HUES48 (cell line): ENCODE results near the gene METAP1D.

Source experiments
- H3K27ac ChIP-seq: one replicate; pipeline ENCODE4 v1.7.0; 2013; ENCODE audit warnings: low read depth, low read length, inconsistent platforms
- H3K27me3 ChIP-seq: 2 replicates; pipeline ENCODE4 v1.6.1; 2013; ENCODE audit warnings: mild to moderate bottlenecking, low read length; ENCODE audit not compliant: control insufficient read depth, insufficient read depth
- H3K36me3 ChIP-seq: 2 replicates; pipeline ENCODE4 v1.6.1; 2013; ENCODE audit warnings: low read length; ENCODE audit not compliant: control insufficient read depth, insufficient read depth
- H3K4me1 ChIP-seq: 2 replicates; pipeline ENCODE4 v1.6.1; 2013; ENCODE audit warnings: mild to moderate bottlenecking, low read length; ENCODE audit not compliant: control insufficient read depth, insufficient read depth
- H3K4me3 ChIP-seq: 2 replicates; pipeline ENCODE4 v1.5.1; 2013; ENCODE audit warnings: mild to moderate bottlenecking, low read depth, low read length
- H3K9ac ChIP-seq: 2 replicates; pipeline ENCODE4 v1.6.1; 2013; ENCODE audit warnings: mild to moderate bottlenecking, low read depth, low read length, moderate library complexity
- H3K9me3 ChIP-seq: 2 replicates; pipeline ENCODE4 v1.6.1; 2013; ENCODE audit warnings: low read length; ENCODE audit not compliant: control insufficient read depth, insufficient read depth

Gene METAP1D

GRCh38 chr2:172095146-172095904, 95.6 kb downstream of the METAP1D start:
- H3K36me3 ChIP-seq: no peaks in the 10 kb centered on the region
- peaks cover 28% of the 10 kb centered on the region for H3K4me1 ChIP-seq
- H3K27me3 ChIP-seq: peaks cover 100% of the 10 kb centered on the region
- no peaks in the 10 kb centered on the region for H3K9me3 ChIP-seq
- no peak overlapping the region for H3K9ac ChIP-seq
- H3K27ac ChIP-seq: peak overlapping the region; percentile 15
- peak overlapping the region; percentile 52 for H3K4me3 ChIP-seq

DNA sequence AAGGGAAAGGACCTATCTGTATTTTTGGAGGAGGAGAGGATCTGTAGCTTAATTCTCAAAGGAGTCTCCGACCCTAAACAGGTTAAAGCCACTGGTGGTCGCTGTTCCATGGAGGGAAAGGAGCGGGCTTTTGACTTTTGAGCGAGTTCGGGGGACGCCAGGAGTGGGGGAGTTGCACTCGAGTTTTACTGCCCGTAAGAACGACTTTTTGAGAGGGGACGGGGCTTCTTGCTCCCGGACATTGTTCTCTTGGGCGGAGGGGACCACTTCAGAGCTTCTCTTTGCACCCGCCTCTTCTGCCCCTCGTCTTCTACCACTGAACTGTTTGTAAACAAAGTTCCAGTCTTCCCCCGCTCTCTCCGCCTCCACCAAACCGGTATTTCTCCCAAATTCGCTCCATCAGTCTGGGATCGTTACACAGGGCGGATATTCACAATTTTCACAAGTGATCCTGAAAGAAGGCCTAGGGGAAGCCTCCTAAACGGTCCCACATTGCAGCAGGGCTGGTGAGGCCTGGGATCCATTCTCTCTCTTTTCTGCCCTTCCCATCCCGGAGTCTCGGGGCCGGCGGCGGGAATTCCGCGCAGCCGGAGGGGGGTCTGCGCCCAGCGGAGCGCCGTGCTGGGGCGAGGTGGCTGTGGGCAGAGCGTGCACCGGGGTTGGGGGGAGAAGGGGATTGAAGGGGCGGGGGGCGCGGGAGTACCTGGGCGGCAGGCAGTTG, 96.3 kb downstream of the METAP1D start:
- no peaks in the 10 kb centered on the region for H3K9me3 ChIP-seq
- H3K36me3 ChIP-seq: no peaks in the 10 kb centered on the region
- H3K27me3 ChIP-seq: peaks cover 100% of the 10 kb centered on the region
- no peak overlapping the region for H3K9ac ChIP-seq
- H3K27ac ChIP-seq: no peak overlapping the region
- H3K4me3 ChIP-seq: peak overlapping the region; percentile 46
- peaks cover 29% of the 10 kb centered on the region for H3K4me1 ChIP-seq

- Histone ChIP-seq H3K9ac (no peak overlapping the region), H3K27me3 (peaks cover 100% of the 10 kb centered on the region), H3K9me3 (no peaks in the 10 kb centered on the region), H3K36me3 (no peaks in the 10 kb centered on the region), H3K4me1 (peaks cover 36% of the 10 kb centered on the region), H3K4me3 (peak overlapping the region; percentile 46; the same call in 1 of the 2 replicates), H3K27ac (no peak overlapping the region)
Measured at GRCh38 chr2:172096626-172097547, 97.1 kb downstream of the METAP1D start.

DNA sequence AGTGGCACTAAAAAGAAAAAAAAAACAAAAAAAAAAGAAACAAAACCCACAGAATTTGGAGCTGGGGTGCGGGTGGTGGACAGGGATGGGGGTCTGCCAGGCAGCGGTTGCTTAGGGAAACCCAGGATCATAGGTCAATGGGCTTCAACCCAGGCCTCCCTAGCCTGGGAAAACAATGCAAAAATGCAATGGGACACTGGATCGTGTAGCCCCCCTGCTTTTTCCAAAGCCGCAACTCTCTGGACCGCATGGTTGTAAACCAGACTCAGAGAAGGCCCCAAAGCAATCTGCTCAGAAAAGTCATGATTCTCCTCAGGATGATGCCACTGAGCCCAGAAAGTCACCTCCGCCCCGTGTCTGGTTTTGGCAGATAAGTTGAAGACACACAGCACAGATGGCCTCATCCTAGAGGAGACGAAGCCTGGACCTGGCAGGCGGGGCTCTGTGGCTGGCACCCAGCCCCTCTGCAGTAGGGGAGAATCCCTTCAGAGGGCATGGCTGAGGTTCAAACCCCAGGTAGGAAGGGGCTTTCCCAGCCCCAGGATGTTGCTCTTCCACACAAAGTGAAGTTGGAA, 97.9 kb downstream of the METAP1D start:
- Histone ChIP-seq H3K9ac (no peak overlapping the region), H3K27me3 (peaks cover 99% of the 10 kb centered on the region), H3K4me3 (no peak overlapping the region; the same call in 1 of the 2 replicates), H3K36me3 (no peaks in the 10 kb centered on the region), H3K4me1 (peaks cover 38% of the 10 kb centered on the region), H3K9me3 (no peaks in the 10 kb centered on the region), H3K27ac (no peak overlapping the region)

DNA sequence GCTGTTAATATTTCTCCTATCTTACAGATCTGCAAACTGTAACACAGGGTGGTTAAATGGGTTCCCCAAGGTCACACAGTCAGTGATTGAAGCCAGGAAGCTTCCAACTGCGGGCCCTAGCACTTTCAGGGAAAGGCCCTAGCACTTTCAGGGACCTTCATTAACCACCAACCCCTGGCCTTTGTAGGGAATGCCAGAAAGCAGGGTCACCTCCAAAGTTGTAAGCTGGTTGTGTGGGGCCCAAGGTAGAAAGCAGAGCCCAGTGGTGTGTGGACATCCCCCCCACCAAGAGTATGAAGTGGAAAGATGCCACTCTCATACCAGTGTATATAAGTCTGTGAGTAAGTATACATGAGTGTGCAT, 98.5 kb downstream of the METAP1D start:
- H3K9me3 ChIP-seq: no peaks in the 10 kb centered on the region
- H3K4me3 ChIP-seq: no peak overlapping the region
- H3K4me1 ChIP-seq: peaks cover 41% of the 10 kb centered on the region
- H3K27ac ChIP-seq: no peak overlapping the region
- H3K9ac ChIP-seq: no peak overlapping the region
- peaks cover 98% of the 10 kb centered on the region for H3K27me3 ChIP-seq
- H3K36me3 ChIP-seq: no peaks in the 10 kb centered on the region

GRCh38 chr2:172098650-172099471, 99.1 kb downstream of the METAP1D start:
- Histone ChIP-seq H3K9me3 (no peaks in the 10 kb centered on the region), H3K27me3 (peaks cover 98% of the 10 kb centered on the region), H3K9ac (no peak overlapping the region), H3K4me3 (no peak overlapping the region; the same call in 1 of the 2 replicates), H3K4me1 (peaks cover 43% of the 10 kb centered on the region), H3K36me3 (no peaks in the 10 kb centered on the region), H3K27ac (no peak overlapping the region)

GRCh38 chr2:172099472-172100079, 99.8 kb downstream of the METAP1D start:
- H3K27me3 ChIP-seq: peaks cover 98% of the 10 kb centered on the region
- H3K9me3 ChIP-seq: no peaks in the 10 kb centered on the region
- H3K4me3 ChIP-seq: no peak overlapping the region; the same call in 1 of the 2 replicates
- no peaks in the 10 kb centered on the region for H3K36me3 ChIP-seq
- H3K27ac ChIP-seq: no peak overlapping the region
- H3K9ac ChIP-seq: no peak overlapping the region
- peaks cover 39% of the 10 kb centered on the region for H3K4me1 ChIP-seq

GRCh38 chr2:172100080-172100934, 100.6 kb downstream of the METAP1D start:
- H3K9ac ChIP-seq: no peak overlapping the region
- peaks cover 39% of the 10 kb centered on the region for H3K4me1 ChIP-seq
- no peaks in the 10 kb centered on the region for H3K9me3 ChIP-seq
- no peak overlapping the region for H3K4me3 ChIP-seq
- H3K27me3 ChIP-seq: peaks cover 98% of the 10 kb centered on the region
- no peaks in the 10 kb centered on the region for H3K36me3 ChIP-seq
- H3K27ac ChIP-seq: no peak overlapping the region
